DND-41 (cell line): ENCODE data around the gene SSUH2.

Experiments used
- EZH2 ChIP-seq: IDR thresholded peaks from 3 replicates; pipeline ENCODE4 v1.6.1; 2012; ENCODE audit warnings: borderline replicate concordance, low read depth, mild to moderate bottlenecking, moderate library complexity, low read length, inconsistent platforms; ENCODE audit not compliant: severe bottlenecking
- TF ChIP-seq, protein P1 (sequence below): IDR thresholded peaks from 2 replicates; pipeline ENCODE4 v1.5.1; 2012; ENCODE audit warnings: borderline replicate concordance, low read length, moderate library complexity, mild to moderate bottlenecking; ENCODE audit not compliant: poor library complexity, severe bottlenecking; ENCODE audit errors: extremely low read depth

DNA sequence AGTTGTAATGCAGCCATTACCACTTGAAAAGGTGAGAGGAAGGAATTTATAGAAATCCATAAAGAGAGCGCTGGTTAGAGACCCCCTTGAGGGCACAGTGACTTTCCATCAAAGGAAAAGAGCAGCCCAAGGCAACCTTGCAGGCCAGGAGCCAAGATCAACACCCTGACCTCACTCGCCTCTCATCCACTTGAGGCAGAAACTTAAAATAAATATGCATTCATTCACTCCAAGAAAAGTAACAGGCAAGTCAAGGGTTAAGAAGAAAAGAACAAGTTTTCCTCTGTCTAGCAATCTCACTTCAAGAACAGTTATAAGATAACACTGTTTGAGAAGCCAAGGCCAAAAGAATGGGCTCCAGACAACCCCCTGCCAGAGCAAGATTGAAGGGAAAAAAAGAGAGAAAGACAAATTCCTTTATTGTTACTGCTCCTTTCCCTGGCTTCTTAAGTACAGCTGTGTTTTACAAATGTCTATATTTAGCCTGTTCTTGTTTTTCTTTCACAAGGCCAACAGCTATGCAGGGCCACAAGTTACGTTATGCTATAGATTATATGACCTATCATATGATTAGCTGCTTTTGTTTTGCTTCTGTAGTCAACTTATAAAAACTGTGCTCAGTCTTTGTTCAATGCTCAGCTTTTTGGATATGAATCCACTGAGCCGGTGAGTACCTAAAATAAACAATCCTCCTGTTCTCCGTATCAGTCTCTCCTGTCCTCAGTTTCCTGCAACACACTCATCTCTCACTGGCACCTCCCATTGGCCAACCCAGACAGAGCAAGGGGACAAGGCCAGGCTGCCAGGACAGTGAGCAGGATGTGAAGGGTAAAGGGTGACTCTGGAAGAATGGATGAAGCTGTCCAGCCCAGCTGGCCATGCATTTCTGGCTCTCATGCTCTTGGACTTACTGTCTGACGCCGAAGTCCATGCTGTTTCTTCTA is 15.8 kb upstream of the SSUH2 start:
- TF ChIP-seq, protein P1, sequence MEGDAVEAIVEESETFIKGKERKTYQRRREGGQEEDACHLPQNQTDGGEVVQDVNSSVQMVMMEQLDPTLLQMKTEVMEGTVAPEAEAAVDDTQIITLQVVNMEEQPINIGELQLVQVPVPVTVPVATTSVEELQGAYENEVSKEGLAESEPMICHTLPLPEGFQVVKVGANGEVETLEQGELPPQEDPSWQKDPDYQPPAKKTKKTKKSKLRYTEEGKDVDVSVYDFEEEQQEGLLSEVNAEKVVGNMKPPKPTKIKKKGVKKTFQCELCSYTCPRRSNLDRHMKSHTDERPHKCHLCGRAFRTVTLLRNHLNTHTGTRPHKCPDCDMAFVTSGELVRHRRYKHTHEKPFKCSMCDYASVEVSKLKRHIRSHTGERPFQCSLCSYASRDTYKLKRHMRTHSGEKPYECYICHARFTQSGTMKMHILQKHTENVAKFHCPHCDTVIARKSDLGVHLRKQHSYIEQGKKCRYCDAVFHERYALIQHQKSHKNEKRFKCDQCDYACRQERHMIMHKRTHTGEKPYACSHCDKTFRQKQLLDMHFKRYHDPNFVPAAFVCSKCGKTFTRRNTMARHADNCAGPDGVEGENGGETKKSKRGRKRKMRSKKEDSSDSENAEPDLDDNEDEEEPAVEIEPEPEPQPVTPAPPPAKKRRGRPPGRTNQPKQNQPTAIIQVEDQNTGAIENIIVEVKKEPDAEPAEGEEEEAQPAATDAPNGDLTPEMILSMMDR: no peak
- no peak for TF ChIP-seq EZH2
